ENCODE measurements around the gene RMDN3.

DNA sequence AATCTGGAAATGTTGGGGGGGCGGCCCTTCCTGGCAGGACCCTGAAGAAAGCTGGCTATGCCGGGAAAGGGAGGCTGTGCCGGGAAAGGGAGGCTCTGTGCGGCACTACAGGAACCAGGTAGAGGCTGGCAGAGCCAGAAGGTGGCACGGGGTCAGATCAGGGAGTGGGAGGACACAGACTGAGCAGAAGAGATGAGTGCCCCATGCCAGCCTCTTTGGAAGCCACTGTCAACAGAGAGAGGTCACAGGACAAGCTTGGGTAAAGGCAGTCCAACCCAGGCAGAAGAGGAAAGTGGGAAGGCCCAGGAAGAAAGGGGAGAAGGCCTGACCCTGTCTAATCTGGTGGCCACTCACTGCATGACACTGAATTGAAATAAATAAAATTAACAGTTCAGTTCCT lies 16.2 kb upstream of the RMDN3 start:
- TF ChIP-seq CEBPB (IDR thresholded peaks at IDR 0.05) (no peak), CTCF (IDR thresholded peaks at IDR 0.05) (no peak), JUNB (IDR thresholded peaks at IDR 0.05) (no peak)
